Left kidney (tissue), 8 donors: ENCODE data around the gene KRTAP16-1. TPM values are rescaled to one million over a fixed set of nuclear protein-coding genes. Genes with fewer than 3 reads are reported as not detected.
"Not testable (repeated sequence)": the region's sequence is repeated elsewhere in the genome, so short reads cannot be mapped to it uniquely, and the experiment has no call there.

ENCODE experiments used
- DNase-seq: peaks from one replicate; pipeline ENCODE4 v3.0.0-alpha.2; 2013
- long read RNA-seq, 8 donors: transcript quantifications; one replicate each; lab custom pipeline, GENCODE V29; 2026
- polyA plus RNA-seq: library from polyadenylated mRNA; unstranded; fragments of 120-200 nt; gene quantifications from one replicate; pipeline ENCODE4 v1.2.1, GENCODE V29; 2013; ENCODE audit not compliant: insufficient read length

KRTAP16-1 gene, protein sequence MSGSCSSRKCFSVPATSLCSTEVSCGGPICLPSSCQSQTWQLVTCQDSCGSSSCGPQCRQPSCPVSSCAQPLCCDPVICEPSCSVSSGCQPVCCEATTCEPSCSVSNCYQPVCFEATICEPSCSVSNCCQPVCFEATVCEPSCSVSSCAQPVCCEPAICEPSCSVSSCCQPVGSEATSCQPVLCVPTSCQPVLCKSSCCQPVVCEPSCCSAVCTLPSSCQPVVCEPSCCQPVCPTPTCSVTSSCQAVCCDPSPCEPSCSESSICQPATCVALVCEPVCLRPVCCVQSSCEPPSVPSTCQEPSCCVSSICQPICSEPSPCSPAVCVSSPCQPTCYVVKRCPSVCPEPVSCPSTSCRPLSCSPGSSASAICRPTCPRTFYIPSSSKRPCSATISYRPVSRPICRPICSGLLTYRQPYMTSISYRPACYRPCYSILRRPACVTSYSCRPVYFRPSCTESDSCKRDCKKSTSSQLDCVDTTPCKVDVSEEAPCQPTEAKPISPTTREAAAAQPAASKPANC
- not detected for polyA plus RNA-seq
- long read RNA-seq, donor 1, partial matches to known transcripts, result 0 of 1 reads
- long read RNA-seq, donor 1, other reads (novel, unspliced or antisense), result 0 of 1 reads
- long read RNA-seq, donor 2, result 0 reads
- long read RNA-seq, donor 3, result 0 reads
- long read RNA-seq, donor 4, result 0 reads
- long read RNA-seq, donor 5, result 0 reads
- long read RNA-seq, donor 6, result 0 reads
- long read RNA-seq, donor 7, result 0 reads
- long read RNA-seq, donor 8, result 0 reads

- DNase-seq, result no peak
Measured at GRCh38 chr17:41308918-41309359, at the start of gene KRTAP16-1. Gene KRTAP16-1 (minus strand): TSS chr17:41309309. CDS start chr17:41309253, 56 bp downstream.

DNA sequence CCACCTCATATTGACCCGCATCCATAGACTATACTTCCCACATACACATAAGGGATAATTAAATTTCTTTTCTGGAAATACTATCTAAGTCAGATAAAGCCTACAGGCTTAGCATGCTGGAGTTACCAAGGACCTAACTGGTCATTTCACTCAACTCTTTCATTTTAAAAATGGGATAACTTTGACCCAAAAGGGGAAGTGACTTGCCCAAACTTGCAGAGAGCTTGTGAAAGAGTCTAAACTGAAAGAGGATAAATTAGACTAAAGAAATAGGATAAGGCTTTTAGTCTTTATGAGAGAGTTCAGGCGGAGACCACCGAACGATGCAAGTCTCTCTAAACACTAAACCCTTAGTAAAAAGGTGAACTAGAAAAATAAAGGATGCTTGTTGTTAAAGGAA, 45.4 kb upstream of the KRTAP16-1 start:
- DNase-seq, result no peak

- no peak for DNase-seq
Measured at GRCh38 chr17:41352597-41353366, 43.7 kb upstream of the KRTAP16-1 start.

DNA sequence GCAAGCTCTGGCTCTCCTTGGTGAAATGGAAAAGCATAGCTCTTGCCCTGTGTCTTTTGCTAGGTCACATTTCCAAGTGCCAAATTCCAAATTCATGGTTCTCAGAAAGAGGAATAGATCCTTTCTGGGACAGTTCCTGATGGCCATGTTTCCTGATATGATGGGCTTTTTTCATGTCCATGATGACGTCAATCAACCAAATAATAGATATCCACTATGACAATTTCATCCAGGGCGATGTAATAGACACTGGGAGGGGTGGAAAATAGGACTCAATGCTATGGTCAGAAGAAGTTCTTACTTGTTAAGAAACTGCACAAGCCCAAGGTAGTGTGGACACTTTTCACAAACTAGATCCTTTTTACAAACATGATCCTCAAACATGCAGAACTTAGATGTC, 42.1 kb upstream of the KRTAP16-1 start:
- DNase-seq, result no peak

DNA sequence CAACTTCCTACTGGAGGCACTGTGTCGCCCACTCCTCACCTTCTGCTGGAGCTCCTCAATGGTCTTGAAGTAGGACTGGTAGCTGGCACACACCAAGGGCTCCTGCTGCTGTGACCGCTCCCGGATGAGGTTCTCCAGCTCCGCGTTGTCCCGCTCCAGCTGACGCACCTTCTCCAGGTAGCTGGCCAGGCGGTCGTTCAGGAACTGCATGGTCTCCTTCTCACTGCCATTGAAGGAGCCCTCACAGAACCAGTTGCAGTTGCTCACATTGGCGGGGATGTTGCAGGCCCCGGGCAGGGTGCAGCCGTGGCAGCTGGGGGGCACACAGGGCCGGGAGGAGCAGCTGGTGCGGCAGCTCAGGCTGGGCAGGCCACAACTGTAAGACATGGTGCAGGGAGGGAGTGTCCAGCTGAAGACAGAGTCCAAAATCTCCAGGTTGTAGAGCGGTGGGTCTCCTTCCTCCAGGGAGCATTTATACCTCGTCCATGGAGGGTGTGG, 41.3 kb upstream of the KRTAP16-1 start, which contains the start of gene KRT33A:
TSS of gene KRT33A (minus strand) at position 448 of the 498 bp plus-strand sequence. CDS start at position 387, 61 bp downstream.
- DNase-seq, result not testable (repeated sequence)

DNA sequence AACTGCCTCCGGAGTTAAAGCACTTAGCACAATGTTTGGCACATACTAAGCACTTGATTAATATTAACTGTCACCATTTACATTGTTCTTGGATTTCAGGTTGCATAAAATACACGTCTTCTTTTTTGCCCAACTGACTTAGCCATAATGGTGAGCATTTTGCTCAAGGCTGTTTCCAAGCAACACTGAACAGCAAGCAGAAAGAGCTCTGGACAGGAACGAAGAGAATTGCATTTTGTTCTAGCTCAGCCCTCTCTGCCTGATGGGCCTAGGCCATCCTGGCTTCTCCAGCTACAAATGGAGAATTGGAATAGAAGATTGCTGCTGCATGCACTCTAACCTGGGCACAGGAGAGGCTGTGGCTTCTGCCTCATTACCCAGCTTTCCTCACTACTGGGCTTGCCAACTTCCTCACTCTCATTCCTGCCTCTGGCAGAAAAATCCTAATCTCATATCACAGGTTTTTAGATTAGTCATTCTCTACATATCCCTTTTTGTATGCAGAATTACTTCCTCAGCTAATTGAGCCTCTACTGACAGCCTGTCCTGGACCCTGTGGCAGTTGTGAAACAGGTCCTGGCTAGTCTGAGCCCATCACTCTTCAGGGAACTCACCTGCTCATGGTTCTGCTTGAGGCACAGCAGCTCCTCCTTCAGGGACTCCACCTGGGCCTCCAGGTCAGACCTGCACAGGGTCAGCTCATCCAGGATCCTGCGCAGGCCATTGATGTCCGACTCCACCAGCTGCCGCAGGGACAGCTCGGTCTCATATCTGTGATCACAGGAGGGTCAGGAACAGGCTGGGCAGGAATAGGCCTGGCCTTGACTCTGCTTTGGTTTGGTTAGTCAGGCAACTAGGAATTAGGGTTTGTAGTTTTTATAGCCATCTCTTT, 39.0 kb upstream of the KRTAP16-1 start:
- DNase-seq, result no peak

GRCh38 chr17:41346421-41346820, 37.3 kb upstream of the KRTAP16-1 start:
- not testable (repeated sequence) for DNase-seq

- DNase-seq, result no peak
Measured at GRCh38 chr17:41345992-41346391, 36.9 kb upstream of the KRTAP16-1 start.

GRCh38 chr17:41343029-41343428, 33.9 kb upstream of the KRTAP16-1 start:
- peak; percentile 50 for DNase-seq

DNA sequence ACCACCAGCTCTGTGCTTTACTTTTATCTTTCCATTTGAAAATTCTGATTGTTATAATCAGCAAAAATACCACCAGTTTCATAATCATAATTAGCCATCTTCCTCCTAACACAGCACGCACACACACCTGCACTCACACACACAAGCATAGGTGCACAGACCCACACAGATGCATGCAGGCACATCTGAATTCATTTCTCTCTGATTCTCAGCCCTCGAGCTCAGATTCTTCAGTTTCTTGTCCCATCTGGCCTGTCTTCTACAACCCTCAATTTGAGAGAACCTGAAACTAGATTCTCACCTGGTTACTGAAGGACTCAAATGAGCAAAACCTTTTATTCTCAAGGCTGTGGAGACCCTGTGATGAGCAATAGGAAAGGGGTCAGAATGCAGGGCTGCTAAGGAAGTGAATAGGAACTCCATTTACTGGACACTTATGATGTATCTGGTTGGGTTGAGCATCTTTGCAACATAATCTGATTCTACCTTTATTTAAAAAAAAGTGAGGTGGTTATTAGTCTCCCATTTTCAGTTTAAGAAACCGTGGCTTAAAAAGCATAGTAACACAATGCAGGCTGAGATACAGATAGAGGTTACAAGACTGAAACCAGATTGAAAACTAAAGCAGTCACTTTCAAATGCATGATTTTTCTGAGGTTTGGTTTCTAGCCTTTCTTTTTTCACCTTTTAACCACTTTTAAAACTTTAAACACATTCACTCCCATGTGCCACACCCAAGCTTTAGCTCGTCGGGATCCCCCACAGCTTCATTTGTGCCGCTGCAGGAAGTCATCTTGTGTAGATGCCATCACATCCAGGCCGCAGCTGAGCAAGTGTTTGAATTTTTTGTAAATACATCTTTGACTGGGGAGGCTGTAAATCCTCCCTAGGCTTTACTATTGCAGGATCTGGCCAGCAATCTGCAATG, 32.1 kb upstream of the KRTAP16-1 start:
- DNase-seq, result no peak

DNA sequence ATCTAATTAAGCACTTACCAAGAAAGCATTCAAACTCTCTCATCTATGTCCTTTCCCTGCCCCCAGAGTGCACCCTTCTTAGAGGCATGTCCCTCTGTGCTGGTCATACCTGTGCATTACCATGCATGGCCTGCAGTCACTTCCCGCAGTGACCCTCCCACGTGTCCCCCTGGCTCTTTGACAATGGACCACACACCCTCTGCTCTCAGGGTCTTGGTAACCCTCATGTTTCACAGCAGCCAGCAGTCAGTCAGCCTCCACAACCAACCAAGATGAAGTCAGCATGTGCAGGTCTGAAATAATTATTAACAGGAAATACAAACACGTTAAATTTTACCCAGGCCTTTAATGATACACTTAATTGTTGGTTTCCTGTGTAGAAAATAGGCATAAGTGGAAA, 31.4 kb upstream of the KRTAP16-1 start:
- peak; percentile 54 for DNase-seq

DNA sequence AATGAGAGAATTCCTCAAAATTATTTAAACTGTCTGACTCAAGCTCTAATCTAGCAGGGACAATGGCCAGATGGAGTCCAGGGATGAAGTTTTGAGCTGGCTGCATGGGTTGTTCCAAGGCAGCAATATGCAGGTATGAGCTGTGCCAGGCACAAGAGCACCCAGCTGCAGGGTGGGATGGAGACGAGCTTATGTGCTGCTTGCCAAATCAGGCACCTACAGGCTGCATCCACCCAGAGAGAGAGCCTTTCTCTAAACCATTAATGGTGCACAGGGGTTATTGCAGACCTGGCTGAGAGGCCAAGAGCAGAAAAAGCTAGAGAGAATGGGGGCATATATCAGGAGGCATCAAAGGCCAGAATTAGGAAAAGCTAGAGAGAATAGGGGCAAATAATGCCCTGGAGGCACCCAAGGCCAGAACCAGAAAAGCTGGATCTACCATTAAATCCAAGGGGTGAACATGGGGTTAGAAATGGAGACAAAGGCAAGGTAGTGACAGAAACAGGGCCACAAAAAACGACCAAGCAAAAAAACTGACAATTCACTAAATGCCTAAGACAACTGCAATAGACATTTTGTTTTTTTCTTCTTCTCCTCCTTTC, 30.6 kb upstream of the KRTAP16-1 start:
- no peak for DNase-seq

- DNase-seq, result no peak
Measured at GRCh38 chr17:41338961-41339485, 29.9 kb upstream of the KRTAP16-1 start.

DNA sequence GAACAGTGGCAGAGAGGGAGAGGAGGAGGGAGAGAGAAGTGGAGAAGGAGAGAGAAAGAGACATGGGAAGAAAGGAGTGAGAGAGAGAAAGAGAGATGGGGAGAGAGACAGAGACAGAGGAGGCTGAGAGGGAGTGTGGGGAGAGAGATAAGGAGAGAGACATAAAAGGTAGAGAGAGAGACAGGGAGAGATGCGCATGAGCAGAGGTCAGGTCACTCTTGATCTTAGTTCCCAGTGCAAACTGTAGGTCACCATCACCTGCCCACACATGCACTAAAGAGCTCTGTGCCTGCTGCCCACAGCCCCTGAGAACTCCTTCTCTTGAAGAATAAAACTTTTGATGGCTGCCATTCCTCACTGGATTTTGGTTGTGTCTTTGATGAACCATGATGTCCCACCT, 26.6 kb upstream of the KRTAP16-1 start:
- DNase-seq, result no peak

GRCh38 chr17:41334385-41335305, 25.5 kb upstream of the KRTAP16-1 start:
- DNase-seq, result no peak

GRCh38 chr17:41333836-41334235, 24.7 kb upstream of the KRTAP16-1 start:
- no peak for DNase-seq

DNA sequence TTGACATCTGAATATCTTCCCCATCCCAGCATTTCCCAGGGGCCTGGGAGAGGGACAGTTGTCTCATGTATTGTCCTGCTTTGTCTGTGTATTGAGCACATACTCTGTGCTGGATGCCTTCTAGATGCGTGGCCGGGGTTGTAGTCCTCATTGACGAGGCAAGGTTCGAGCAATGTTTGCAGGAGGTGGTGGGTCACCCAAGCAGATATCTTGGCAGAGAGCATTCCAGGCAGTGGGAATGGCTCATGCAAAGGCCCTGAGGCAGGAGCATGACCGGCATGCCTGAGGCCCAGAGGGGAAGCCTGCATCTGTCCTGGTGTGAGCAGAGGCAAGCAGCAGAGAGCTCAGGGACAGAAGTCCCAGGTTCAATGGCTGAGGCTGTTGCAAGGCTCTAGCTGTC, 24.0 kb upstream of the KRTAP16-1 start:
- DNase-seq, result no peak

DNA sequence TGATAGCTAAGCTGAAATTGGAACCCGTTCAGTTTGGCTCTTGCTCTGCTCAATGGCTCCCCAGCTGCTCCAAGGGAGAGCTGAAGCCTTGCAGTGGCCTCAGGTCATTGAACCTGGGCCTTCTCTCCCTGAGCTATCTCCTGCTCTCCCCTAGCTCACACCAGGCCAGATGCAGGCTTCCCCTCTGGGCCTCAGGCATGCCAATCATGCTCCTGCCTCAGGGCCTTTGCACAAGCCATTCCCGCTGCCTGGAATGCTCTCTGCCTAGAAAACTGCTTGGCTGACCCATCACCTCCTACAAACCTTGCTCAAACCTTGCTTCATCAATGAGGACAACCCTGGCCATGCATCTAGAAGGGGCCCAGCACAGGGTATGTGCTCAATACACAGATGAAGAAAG, 23.1 kb upstream of the KRTAP16-1 start:
- DNase-seq, result no peak
